ENCODE data around the gene EIF3I.
"Not testable (repeated sequence)": the region's sequence is repeated elsewhere in the genome, so short reads cannot be mapped to it uniquely, and the experiment has no call there.

Gene EIF3I

GRCh38 chr1:32255072-32256071 lies 33.2 kb downstream of the EIF3I start:
- TF ChIP-seq TAF1 (IDR thresholded peaks at IDR 0.05; ENCODE audit: borderline replicate concordance, low read depth, low read length) (no peak), POLR2AphosphoS5 (IDR thresholded peaks at IDR 0.05; ENCODE audit: low read depth, low read length) (no peak), POLR2A (IDR thresholded peaks at IDR 0.05; ENCODE audit: low read depth, low read length) (no peak)
- FAIRE-seq (peak; percentile 79), DNase-seq (ENCODE audit: insufficient read length) (no peak)

GRCh38 chr1:32256473-32257226 lies 34.4 kb downstream of the EIF3I start:
- no peak for TF ChIP-seq POLR2AphosphoS5 (IDR thresholded peaks at IDR 0.05; ENCODE audit: low read depth, low read length)
- peak; percentile 70 for FAIRE-seq
- no peak for DNase-seq (ENCODE audit: insufficient read length)

GRCh38 chr1:32257227-32257508 lies 35.0 kb downstream of the EIF3I start:
- no peak for TF ChIP-seq POLR2AphosphoS5 (IDR thresholded peaks at IDR 0.05; ENCODE audit: low read depth, low read length)
- no peak for TF ChIP-seq POLR2A (IDR thresholded peaks at IDR 0.05; ENCODE audit: low read depth, low read length)
- no peak for TF ChIP-seq TAF1 (IDR thresholded peaks at IDR 0.05; ENCODE audit: borderline replicate concordance, low read depth, low read length)
- FAIRE-seq: no peak
- no peak for DNase-seq (ENCODE audit: insufficient read length)

- not testable (repeated sequence) for FAIRE-seq; DNase-seq (ENCODE audit: insufficient read length)
Observed at GRCh38 chr1:32263236-32263593, 41.0 kb downstream of the EIF3I start.

GRCh38 chr1:32263744-32264143 lies 41.5 kb downstream of the EIF3I start:
- DNase-seq (ENCODE audit: insufficient read length) (no peak), FAIRE-seq (peak; percentile 70)
- TF ChIP-seq POLR2A (IDR thresholded peaks at IDR 0.05; ENCODE audit: low read depth, low read length): no peak
- no peak for TF ChIP-seq POLR2AphosphoS5 (IDR thresholded peaks at IDR 0.05; ENCODE audit: low read depth, low read length)
- no peak for TF ChIP-seq TAF1 (IDR thresholded peaks at IDR 0.05; ENCODE audit: borderline replicate concordance, low read depth, low read length)

GRCh38 chr1:32265846-32266245 lies 43.6 kb downstream of the EIF3I start:
- FAIRE-seq (no peak), DNase-seq (ENCODE audit: insufficient read length) (no peak)
- TF ChIP-seq POLR2A (IDR thresholded peaks at IDR 0.05; ENCODE audit: low read depth, low read length): no peak
- TF ChIP-seq TAF1 (IDR thresholded peaks at IDR 0.05; ENCODE audit: borderline replicate concordance, low read depth, low read length): no peak
- TF ChIP-seq POLR2AphosphoS5 (IDR thresholded peaks at IDR 0.05; ENCODE audit: low read depth, low read length): no peak

GRCh38 chr1:32266921-32267591 lies 44.8 kb downstream of the EIF3I start:
- DNase-seq (ENCODE audit: insufficient read length): no peak
- no peak for TF ChIP-seq POLR2AphosphoS5 (IDR thresholded peaks at IDR 0.05; ENCODE audit: low read depth, low read length)
- TF ChIP-seq TAF1 (IDR thresholded peaks at IDR 0.05; ENCODE audit: borderline replicate concordance, low read depth, low read length): no peak
- TF ChIP-seq POLR2A (IDR thresholded peaks at IDR 0.05; ENCODE audit: low read depth, low read length): no peak
- no peak for FAIRE-seq

- TF ChIP-seq POLR2A (IDR thresholded peaks at IDR 0.05; ENCODE audit: low read depth, low read length) (no peak), TAF1 (IDR thresholded peaks at IDR 0.05; ENCODE audit: borderline replicate concordance, low read depth, low read length) (no peak), POLR2AphosphoS5 (IDR thresholded peaks at IDR 0.05; ENCODE audit: low read depth, low read length) (no peak)
- DNase-seq (ENCODE audit: insufficient read length) (no peak), FAIRE-seq (no peak)
Observed at GRCh38 chr1:32269744-32270143, 47.5 kb downstream of the EIF3I start.

- no peak for TF ChIP-seq POLR2AphosphoS5 (IDR thresholded peaks at IDR 0.05; ENCODE audit: low read depth, low read length)
- DNase-seq (ENCODE audit: insufficient read length) (no peak), FAIRE-seq (peak; percentile 57)
Observed at GRCh38 chr1:32272557-32273390, 50.6 kb downstream of the EIF3I start.

- no peak for DNase-seq (ENCODE audit: insufficient read length)
- no peak for TF ChIP-seq POLR2A (IDR thresholded peaks at IDR 0.05; ENCODE audit: low read depth, low read length)
- no peak for TF ChIP-seq TAF1 (IDR thresholded peaks at IDR 0.05; ENCODE audit: borderline replicate concordance, low read depth, low read length)
- no peak for TF ChIP-seq POLR2AphosphoS5 (IDR thresholded peaks at IDR 0.05; ENCODE audit: low read depth, low read length)
- no peak for FAIRE-seq
Observed at GRCh38 chr1:32273391-32274208, 51.4 kb downstream of the EIF3I start.

All from GM12892 (cell line).